Measurements from ENCODE around the gene RALB.

Gene RALB, protein sequence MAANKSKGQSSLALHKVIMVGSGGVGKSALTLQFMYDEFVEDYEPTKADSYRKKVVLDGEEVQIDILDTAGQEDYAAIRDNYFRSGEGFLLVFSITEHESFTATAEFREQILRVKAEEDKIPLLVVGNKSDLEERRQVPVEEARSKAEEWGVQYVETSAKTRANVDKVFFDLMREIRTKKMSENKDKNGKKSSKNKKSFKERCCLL
- 13.7 reads per million, percentile 38 among the genes with 10 or more reads in this experiment for total RNA-seq

DNA sequence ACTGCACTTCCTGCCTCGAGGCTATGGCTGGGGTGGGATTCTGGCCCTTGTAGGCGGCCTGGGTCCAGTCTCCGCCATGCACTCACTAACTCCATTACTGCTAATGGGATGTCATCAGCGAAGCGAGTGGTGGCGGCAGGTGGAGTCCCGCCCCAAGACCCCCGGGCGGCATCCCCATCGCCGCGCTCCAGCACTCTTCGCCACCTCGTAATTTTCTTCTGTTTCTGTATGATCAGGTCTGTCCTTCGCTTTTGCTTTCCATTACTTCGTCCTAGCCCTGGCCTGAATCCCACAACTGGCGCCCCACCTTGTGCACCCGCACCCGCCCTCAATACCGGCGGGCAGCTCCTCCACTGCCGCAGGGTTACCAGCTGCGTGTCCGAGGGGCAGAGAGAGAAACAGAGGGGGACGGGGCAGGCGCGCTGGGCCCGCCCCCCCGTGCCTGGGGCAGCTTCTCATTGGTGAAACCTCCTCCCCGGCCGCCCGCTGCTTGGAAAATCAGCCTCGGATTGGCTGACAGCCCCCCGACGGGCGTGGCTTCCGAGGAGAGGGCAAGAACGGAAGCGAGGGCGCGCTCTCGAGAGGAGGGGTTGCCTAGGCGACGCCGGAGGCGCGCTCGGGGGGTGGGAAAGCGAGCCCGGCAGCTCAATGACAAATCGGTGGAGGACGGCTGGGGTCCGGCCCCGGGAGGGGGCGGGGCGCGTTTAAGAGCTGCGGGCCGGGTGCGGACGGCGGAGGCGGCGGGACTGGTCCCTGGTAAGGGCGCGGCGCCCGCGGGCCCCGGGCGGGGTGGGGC, at the start of gene RALB:
Gene RALB (plus strand): TSS at position 628 of the 796 bp plus-strand sequence. CDS start 25,813 bp downstream, outside the sequence.
- peak; percentile 99 for DNase-seq

DNA sequence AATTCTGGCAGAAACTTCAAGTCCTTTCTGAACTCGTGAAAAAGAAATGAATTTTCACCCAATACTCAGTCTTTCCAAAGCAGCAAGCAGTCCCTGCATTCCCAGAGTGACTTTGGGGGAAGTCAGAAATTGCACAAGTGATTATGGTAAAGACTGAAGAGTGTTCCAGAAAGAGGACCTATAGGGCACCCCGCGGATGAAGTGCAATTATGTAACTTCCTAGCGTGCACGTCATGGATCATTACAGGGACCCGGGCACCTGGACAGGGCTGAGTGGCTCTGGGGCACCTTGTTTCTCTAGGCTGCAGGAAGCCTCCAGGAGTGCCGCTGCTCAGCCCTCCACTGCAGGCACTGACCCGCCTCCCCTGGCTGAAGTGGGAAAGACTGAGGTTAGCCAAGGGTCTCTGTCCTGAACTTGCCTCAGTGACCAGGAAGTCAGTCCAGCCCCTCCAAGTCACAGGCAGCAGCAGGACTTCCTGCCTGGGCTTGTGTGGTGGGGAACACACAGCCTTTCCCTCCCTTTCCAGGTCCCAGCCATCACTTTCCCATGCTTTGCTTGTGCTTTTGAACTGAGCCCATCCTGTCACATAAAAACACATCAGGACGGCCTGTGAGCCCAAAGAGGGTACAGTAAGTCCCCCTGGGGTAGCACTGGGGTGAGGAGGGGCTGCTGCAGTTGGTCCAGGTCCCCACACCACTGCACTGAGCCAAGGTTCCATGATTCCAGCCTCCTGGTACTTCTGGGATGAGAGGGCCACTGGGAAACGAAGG, 49.2 kb upstream of the RALB start:
- no peak for DNase-seq

DNA sequence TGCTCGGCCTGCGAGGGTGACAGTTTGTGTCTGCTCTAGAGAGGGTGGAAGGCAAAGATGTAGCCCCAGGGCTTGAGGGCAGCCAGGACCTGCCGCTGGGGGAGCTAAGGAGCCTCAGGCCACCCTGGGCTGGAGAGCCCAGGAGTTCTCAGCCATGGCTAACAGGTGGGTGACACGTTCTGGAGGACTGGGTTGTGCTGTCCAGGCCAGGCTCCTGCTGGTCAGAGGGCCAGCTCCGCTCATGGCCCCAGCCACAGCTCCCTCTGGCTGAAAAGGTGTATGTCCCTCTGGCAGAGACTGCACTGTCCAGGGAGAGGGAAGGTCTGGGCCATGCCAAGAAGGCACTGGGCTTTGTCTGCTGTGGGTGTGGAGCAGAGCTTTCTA, 48.6 kb upstream of the RALB start:
- DNase-seq = no peak

DNA sequence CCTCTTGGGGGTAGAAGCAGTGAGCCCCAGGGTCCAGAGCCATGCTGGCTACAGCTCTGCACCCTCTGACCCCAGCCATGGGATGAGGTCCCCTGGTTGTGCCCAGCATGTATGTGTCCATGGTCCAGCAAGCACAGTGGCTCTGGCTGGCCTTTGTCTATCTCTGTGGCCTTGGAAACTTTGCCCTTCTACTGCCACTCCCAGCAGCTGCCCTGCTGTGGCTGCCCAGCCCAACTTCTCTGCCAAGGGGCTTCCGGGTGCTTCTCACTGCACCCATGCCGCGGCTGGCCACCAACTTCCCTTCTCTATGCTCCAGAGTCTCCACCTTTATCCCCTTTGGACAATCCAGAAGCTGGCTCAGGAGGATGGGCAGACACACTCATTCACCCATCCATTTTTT, 48.2 kb upstream of the RALB start:
- DNase-seq = no peak

DNA sequence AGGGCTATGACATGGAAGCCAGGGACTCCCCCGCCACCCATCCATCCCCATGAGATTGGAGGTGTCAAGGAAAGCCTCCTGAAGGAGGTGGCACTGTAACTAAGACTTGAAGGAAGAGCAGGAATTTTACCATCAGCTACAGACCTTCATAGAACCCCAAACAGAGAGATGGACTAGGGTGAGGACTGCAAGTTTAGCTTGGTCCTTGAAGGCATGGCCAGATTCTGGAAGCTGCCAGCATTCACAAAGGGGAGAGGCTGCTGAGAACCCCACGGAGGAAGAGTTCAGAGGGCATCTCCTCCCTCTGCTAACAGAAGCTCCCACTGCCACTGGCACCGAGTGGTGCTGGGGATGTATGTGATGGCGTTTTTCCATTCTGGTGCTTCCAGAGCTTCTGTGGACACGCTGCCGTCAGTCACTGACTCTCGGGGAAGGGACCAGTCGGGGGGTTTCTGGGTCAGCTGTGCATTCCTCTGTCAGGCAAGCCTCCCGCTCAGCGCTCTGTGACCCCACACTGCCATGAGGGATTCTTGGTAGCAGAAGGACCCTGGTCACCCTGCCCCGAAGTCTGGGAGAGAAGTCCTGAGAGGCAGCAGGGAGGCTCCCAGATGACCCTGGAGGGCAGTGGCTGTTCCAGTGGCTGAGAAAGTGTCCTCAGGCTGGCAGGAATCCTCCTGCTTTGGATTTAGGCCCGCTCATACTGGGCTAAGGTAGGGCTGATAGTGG, 47.5 kb upstream of the RALB start:
- DNase-seq = no peak

DNA sequence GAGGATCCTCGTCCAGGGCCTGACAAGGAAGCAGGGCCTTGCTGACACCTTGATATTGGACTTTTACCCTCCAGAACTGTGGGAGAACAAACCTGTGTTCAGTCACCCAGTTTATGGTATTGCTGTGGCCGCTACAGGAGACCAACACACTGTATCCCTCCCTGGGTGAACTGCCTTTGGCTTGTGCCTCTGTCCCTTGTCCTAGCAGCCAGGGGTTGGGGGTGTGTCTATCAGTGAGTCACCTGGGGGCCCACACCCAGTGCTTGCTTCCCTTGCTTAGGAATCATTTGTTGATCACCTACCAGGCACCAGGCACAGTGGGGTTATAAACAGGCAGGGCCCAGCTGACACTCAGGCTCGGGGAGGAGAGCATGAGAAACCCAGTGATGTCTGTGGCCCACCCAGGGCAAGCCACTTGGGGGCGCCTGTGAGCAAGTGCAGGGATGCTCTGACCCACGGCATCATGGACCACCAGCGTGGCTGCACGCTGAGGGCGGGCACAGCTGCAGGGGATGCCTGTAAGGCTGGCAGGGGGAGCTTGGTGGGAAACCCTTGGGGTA, 46.5 kb upstream of the RALB start:
- DNase-seq = no peak

DNA sequence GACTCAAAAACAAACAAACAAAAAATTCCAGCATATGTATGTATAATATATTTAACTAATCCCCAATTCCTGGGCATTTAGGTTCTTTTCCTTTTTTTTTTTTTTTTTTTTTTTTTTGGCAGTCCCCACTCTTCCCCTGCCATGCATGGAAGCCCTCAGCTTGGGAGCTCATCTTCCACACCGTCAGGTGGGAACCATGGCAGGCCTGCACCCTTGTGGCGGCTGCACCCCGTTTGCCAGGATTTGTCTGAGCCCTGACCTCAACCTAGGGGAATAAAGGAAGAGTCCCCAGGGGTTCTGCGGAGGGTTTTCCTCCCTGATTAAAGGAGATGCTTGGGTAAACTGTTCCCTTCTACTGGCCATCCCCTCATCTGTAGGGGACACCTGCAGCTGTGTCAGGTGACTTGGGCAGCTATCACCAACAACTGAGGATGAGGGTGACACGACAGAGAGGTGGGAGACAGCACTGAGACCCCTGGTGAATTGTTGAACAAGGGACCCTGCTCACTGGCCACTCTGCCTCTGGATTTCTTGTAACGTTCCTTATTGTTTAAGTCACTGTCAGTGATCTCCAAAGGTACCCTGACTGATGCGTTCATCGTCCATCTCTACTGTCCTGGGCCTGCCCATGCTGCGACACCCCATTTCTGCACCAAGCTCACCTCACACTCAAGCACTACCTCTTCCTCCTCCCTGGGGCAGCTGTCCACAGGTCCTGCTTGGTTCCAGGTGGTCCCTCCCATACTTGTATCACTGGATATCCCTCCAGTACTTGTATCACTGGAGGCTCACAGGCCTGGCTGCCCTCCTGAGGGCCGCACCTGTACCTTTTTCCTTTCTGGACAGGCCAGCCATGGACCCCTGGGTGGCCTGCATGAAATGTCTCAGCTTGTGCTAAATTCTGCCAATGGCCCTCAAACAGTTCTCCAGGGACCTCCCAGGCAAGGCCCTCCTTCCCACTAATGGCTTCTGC, 44.0 kb upstream of the RALB start:
- no peak for DNase-seq

DNA sequence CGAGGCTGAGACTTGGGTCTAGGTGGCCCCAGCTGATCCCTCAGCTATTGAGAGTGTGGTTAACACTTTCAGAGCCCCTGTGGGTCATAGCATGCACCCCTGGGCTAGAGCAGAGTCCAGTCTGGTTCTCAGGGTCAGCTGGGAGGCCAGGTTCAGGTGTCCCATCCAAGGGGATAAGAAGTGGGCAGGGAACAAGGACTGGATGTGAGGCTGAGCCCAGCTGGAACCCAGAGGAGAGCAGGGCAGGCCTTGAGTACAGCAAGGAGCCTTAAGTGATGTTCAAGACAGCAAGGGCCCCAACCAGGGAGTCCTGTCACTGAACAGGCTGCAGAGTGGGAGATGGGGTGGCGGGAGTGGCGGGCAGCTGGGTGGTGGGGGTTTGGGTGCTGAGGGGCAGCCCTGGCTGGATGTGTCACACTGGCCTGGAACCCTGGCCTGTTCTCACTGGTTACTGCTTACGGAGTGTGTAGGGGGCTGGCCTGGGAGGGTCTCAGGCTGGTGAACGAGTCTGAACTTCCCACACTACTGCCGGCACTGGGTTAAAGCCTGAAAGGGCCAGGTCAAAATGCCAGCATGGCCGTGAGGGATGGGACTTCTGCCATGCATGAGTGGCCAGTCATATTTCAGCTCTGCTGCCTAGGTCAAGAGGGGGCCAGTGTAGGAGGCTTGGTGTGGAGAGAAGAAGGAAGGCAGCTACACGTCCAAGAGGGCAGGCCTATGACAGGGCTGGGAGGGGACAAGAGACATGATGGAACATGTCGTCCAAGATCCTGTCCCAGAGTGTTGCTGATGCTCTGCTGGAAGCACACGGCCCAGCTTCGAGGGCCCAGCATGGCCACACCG, 43.0 kb upstream of the RALB start:
- no peak for DNase-seq

DNA sequence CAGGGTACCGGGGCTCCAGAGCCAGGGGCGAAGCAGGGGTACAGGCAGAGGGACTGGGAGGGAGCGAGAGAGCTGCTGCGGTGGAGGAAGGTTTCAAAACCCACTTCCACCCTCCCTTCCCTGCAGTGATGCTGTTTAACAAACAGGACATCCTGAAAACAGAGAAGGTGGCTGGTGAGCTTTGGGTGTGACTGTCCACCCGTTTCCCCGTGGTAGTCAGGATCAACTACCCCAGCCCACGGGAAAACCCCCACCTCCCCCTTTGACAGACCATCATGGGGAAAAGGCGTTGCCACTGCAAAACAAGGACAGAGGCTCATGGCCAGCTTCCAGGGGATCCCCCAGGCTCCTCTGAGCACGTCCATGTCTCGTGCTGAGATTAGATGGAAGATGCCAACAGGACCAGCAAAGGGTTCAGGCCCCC, 42.4 kb upstream of the RALB start:
- DNase-seq = no peak

DNA sequence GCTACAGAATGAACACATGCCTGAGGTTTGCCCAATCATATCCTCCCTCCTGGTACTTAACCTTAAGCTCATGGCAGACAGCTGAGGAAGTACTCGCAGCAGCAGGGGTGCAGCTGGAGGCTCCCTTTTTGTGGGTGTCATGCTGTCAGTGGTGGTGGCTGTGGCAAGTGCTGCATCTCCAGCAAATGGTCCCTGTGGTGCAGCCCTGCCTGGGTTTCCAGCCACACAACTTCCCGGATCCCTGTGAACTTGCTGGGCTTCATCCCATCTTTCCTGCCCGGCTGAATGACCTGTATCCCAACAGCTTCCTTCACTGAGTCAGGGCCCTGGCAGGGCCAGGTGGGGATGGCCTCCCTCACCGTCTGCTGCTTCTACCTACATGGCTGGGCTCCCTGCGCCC, 34.5 kb upstream of the RALB start:
- no peak for DNase-seq

DNA sequence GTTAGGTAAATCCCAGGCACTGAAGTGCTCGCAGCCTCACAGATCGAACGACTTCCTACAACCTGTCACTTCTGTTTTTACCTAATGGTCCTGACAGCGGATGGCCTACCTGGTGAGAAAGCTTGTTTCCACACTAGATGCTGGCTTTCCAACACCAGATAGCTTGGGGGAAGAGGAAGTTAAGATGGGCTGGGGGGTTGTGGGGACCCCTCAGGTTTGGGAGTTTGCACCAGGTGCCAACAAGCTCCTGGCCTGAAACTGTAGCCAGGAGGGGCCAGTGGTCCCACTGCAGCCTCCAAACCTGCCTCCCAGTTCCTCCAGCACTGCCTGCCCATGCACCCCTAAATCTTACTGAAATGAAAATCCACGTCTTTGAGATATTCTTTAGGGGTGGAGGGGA, 33.4 kb upstream of the RALB start:
- no peak for DNase-seq

DNA sequence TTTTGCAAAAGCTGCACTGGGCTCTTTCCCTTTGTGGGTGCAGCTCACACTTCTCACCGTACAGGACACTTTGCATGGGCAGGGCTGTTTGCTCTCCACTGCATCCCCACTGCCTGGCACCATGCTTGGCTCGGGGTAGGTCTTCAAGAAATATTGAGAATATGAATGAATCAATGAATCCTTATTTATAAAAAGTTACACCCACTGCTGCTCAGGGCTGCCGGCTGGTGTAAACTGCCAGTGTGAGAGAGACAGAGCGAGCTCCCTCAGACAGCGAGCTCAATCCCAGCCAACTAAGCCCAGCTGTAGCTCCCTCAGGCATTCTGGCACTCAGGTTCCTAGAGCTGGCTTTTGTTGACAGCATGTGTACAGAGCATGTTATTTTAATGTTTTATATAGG, 32.9 kb upstream of the RALB start:
- DNase-seq = no peak

DNA sequence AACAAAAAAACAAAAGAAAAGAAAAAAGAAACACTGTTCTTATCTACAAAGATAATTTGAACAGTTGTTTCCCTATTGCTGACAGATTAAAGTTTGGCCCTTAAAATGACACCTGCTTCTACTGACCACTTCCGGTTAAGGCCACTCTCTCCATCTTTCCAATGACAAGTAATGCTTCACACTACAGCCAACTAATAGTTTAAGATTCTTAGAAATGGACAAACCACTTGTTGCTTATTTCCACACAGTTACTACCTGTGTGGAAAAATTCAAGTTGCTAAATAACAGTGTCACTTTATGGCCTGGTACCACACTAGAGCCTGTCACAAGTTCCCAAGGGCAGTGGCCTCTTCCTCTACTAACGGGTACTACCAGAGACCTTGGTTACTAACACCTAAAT, 31.9 kb upstream of the RALB start:
- DNase-seq = no peak

DNA sequence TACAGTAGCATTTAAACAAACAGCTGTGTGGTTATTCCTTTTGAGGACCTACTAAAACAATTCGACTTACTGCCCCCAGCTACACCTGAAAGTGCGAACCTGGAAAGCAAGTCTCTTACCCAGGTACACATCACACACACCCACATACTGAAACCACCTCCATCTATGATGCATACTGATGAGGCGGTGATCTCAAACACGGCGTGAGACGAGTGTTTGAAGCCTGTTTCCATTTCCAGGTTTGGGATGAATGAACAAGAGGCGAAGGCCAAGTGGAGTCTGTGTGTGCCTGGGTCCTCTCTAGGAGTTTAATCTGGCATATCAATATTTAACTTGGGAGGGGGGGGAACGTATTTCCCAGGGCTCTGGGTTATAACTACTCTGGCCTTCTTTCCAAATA, 31.0 kb upstream of the RALB start:
- no peak for DNase-seq

DNA sequence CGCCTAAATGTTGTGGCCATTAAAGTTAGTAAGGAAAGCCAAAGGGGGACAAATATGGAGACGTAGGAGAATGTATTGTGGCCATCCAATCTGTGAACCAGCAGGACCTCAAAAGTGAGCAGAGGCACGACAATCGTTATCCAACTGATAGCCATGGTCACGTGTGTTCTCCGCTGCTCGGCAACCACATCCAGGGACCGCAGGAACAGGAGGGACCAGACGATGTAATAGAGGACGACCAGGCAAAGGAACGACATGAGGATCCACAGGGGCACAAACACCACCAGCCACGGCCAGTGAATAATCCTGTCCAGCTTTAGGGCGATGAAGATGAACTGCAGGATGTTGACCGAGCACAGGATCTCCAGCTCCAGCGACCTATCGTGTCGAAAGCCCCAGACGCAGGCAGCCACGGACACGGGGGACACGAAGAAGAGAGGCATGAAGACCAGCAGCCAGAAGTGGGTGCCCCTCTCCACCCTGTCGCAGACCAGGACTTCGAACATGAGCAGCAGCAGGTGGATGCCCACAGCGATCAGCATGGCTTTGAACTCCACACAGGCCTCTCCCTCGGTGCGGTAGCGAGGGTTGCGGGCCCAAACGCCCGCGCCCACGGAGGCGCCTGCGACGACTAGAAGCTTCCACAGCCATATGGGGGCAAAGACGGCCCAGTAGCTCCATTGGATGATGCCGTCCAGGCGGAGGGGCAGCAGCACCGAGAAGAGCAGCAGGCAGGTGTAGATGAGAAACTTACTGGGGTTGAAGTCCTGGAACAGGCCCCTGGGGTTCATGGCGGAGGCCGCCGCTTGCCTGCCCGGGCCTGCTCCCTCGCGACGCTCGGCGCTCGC, 30.2 kb upstream of the RALB start:
- DNase-seq = no peak

DNA sequence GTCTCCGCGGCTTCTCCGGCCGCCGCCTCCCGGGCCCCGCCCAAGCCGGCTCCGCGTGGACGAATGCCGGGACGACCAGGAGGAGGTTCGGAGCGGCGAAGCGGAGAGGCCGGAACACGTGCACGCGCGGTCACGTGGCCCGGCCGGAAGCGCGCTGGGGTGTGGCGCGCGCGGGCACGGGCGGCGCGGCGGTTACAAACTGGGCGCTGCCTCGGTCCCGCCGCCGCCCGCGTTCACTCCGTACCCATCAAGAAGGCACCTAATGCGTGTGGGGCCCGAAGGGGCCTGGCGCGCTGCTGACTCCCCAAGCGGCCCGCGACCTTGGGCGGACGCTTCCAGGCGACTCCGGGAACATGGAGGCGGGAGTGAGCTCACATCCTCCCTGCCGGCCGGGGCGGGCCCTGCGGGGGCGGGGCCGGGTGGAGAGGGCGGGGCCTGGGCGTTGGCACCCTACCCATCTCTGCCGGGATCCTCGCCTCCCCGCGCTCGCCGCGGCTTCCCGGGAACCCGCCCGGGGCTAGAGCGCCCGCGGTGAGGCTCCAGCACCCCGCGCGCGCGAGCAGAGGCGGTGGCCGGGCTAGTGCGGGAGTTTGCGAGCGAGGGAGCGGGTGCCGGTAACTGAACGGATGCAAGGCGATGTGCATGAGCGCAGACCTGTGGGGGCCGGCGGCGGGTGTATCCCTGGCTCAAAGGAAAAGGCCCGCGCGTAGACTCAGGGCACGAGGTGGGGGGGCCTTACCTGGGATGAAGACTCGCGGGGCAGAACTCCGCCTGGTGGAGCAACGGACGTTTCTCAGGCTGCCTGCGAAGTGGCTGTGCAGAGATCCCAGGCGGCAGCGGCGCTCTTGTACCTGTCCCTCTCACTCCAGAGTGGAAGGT, 29.4 kb upstream of the RALB start, which contains the start of gene TMEM185B:
Gene TMEM185B (minus strand): TSS at position 367 of the 879 bp plus-strand sequence. CDS start 424 bp downstream, outside the sequence.
- DNase-seq = peak; percentile 83

DNA sequence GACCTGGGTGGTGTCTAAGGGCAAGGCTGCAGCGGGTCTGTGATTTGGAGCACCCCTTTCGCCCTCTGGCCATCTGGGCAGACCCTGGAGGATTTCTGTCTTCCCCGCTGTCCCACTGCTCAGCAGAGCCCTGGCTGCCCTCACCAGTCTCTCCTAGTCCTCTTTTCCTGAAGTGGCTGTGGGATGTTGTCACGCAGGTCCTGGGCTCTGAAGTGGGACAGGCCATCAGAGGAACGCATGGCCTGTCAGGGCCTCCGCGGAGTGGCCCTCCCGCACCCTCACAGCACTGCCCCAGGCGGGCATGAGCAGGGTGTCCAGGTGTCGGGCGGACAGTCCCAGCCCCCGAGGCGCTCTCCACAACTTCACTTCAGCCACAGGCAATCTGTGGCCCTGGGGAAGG, 28.4 kb upstream of the RALB start:
- no peak for DNase-seq

All from effector CD4-positive, alpha-beta T cell (primary cell).